K562 (cell line): ENCODE data around the gene SIK3. TPM values are rescaled to one million over a fixed set of nuclear protein-coding genes. Genes with fewer than 3 reads are reported as not detected.

Source experiments
- ATAC-seq: fragments of 200-7000 bp; cut with Tn5 transposase; 3 replicates; pipeline ENCODE4 v1.9.1; 2020; ENCODE audit warnings: moderate library complexity
- BruUV-seq: library from RNA; stranded (reverse); fragments of 400-500 nt; replicated peaks from 2 replicates; lab custom pipeline; 2021; lab: Mats Ljungman, UMichigan
- CTCF ChIA-PET: fragments of 300-600 bp; formaldehyde crosslinking; extraction: SDS; loops from one replicate; lab custom pipeline; 2021; ENCODE audit warnings: low intra/inter-chr PET ratio; lab: Yijun Ruan, JAX
- POLR2A ChIA-PET: fragments of 300-600, 350-650 bp; sonication (Branson Sonifier 250); formaldehyde crosslinking; extraction: SDS; loops from one replicate; lab custom pipeline; 2021; ENCODE audit warnings: antibody characterized with exemption, inconsistent platforms; lab: Yijun Ruan, JAX
- DNase-seq, 4 experiments: peaks; one replicate each; pipeline versions ENCODE4 v3.0.0 to v3.0.0-alpha.2; 2011 to 2018; ENCODE audit warnings: low spot score in 3 of 4, mixed read lengths in 3 of 4; ENCODE audit errors: extremely low read depth in 1 of 4
- FAIRE-seq: peaks from 2 replicates; lab custom pipeline; 2011; peaks lifted over from hg19 to GRCh38; lab: Jason Lieb, UNC
- H2AFZ ChIP-seq: 2 replicates; pipeline ENCODE4 v1.6.0; 2011; ENCODE audit warnings: low read depth, low read length, control low read depth, inconsistent platforms
- H3K27ac ChIP-seq: fragments of 200-600 bp; 3 replicates; pipeline ENCODE4 v1.8.0; 2011; ENCODE audit warnings: low read depth, mild to moderate bottlenecking, control low read depth, inconsistent platforms, low read length, moderate library complexity, mixed read lengths; ENCODE audit errors: extremely low read depth
- H3K27me3 ChIP-seq, 2 experiments: fragments of 300-600 bp in 1 of 2; 2 replicates in 1 of 2; 3 replicates in 1 of 2; pipeline versions ENCODE4 v1.6.0 to v1.8.0; 2011; ENCODE audit warnings: inconsistent platforms in 2 of 2, low read length in 2 of 2, mild to moderate bottlenecking in 1 of 2, mixed read lengths in 1 of 2, moderate library complexity in 1 of 2; ENCODE audit not compliant: control insufficient read depth in 2 of 2, insufficient read depth in 2 of 2
- H3K36me3 ChIP-seq: fragments of 300-600 bp; 3 replicates; pipeline ENCODE4 v1.8.0; 2011; ENCODE audit warnings: mild to moderate bottlenecking, low read length, inconsistent platforms; ENCODE audit not compliant: control insufficient read depth, insufficient read depth
- H3K4me1 ChIP-seq, 2 experiments: fragments of 200-600 bp in 1 of 2; replicated peaks in 1 of 2; 2 replicates in 1 of 2; 3 replicates in 1 of 2; pipeline versions ENCODE4 v1.5.1 to v1.8.0; 2011; ENCODE audit warnings: inconsistent platforms in 2 of 2, low read length in 2 of 2, mild to moderate bottlenecking in 1 of 2, mixed read lengths in 1 of 2, moderate library complexity in 1 of 2; ENCODE audit not compliant: control insufficient read depth in 2 of 2, insufficient read depth in 2 of 2
- H3K4me2 ChIP-seq: 2 replicates; pipeline ENCODE4 v1.6.1; 2011; ENCODE audit warnings: low read length, control low read depth, inconsistent platforms, mixed read lengths; ENCODE audit not compliant: insufficient read depth
- H3K4me3 ChIP-seq: fragments of 200-600 bp; sonication (generic), shearing (Covaris generic); 2 replicates; pipeline ENCODE4 v1.5.1; 2016; ENCODE audit warnings: control low read depth, inconsistent platforms
- H3K79me2 ChIP-seq: fragments of 200-600 bp; 3 replicates; pipeline ENCODE4 v1.8.0; 2011; ENCODE audit warnings: low read length, inconsistent platforms; ENCODE audit not compliant: control insufficient read depth, insufficient read depth
- H3K9ac ChIP-seq, 2 experiments: 2 replicates each; pipeline versions ENCODE4 v1.6.0 to v1.6.1; 2011; ENCODE audit warnings: low read depth in 2 of 2, low read length in 2 of 2, control low read depth in 1 of 2, inconsistent platforms in 1 of 2, mild to moderate bottlenecking in 1 of 2, mixed read lengths in 1 of 2; ENCODE audit not compliant: insufficient read depth in 1 of 2
- H3K9me1 ChIP-seq: one replicate; pipeline ENCODE4 v1.6.0; 2011; ENCODE audit warnings: inconsistent platforms, mild to moderate bottlenecking, low read length, moderate library complexity; ENCODE audit not compliant: control insufficient read depth, insufficient read depth
- H3K9me3 ChIP-seq: replicated peaks from 2 replicates; pipeline ENCODE4 v1.5.1; 2011; ENCODE audit warnings: low read depth, low read length, inconsistent platforms; ENCODE audit not compliant: control insufficient read depth, insufficient read depth
- H4K20me1 ChIP-seq: replicated peaks from 2 replicates; pipeline ENCODE4 v1.6.1; 2011; ENCODE audit warnings: low read length, inconsistent platforms, mixed read lengths; ENCODE audit not compliant: control insufficient read depth, insufficient read depth
- ESRRA ChIP-seq: fragments of 450-650 bp; IDR thresholded peaks from 2 replicates; pipeline ENCODE4 v1.6.1; 2014; ENCODE audit warnings: low read depth, mild to moderate bottlenecking, moderate library complexity, borderline replicate concordance
- PHF20 ChIP-seq: fragments of 450-650 bp; IDR thresholded peaks from 2 replicates; pipeline ENCODE4 v1.6.1; 2018; ENCODE audit not compliant: partially characterized antibody
- ZBTB40 ChIP-seq, 2 experiments: fragments of 450-650 bp in 1 of 2; sonication (generic) in 1 of 2; formaldehyde crosslinking in 1 of 2; IDR thresholded peaks; 2 replicates each; pipeline versions ENCODE4 v1.7.1 to v1.9.0; 2016 to 2022; ENCODE audit warnings: inconsistent platforms in 1 of 2, mild to moderate bottlenecking in 1 of 2, missing genetic modification reagents in 1 of 2
- ZNF507 ChIP-seq: conservative IDR thresholded peaks from 2 replicates; pipeline ENCODE4 v1.6.1; 2017; ENCODE audit warnings: missing genetic modification characterization, missing compliant biosample characterization
- WGBS: fragments of 100-300 bp; shearing (Covaris generic); methylation state at CpG from one replicate; pipeline ENCODE4 v1.1.6; 2016; ENCODE audit warnings: low coverage, mixed read lengths; ENCODE audit not compliant: insufficient coverage; ENCODE audit errors: missing lambda C conversion rate; 5-methylcytosine and 5-hydroxymethylcytosine counted together
- in situ Hi-C: fragments of 300-500 bp; cut with MboI; formaldehyde crosslinking; loops from 4 replicates; pipeline ENCODE4 v1.15.0; 2018; ENCODE audit warnings: inconsistent platforms, mixed read lengths
- intact Hi-C: fragments of 100-400 bp; cut with micrococcal nuclease; formaldehyde crosslinking; loops from 2 replicates; pipeline ENCODE4 v1.14.2; 2022
- polyA plus RNA-seq, 8 experiments: library from polyadenylated mRNA; depleted of rRNA in 4 of 8; stranded (reverse) in 5 of 8; unstranded in 3 of 8; fragments of >200 nt; fragmentation: Nextera tagmentation in 2 of 8; fragmentation: Illumina TruSeq in 1 of 8; extraction: Ambion mirVana in 2 of 8; extraction: Trizol in 1 of 8; gene quantifications; 2 replicates each; pipeline versions ENCODE4 v1.2.1 to v1.2.3, GENCODE V29; 2011 to 2014; ENCODE audit warnings: inconsistent platforms in 1 of 8, missing spikeins in 1 of 8
- total RNA-seq, 7 experiments: library from RNA; depleted of rRNA in 6 of 7; stranded (reverse); fragments of >200 nt in 6 of 7; fragmentation: Illumina TruSeq in 2 of 7; extraction: Trizol in 2 of 7; gene quantifications; 2 replicates each; pipeline versions ENCODE4 v1.2.1 to v1.2.3, GENCODE V29; 2011 to 2021; ENCODE audit warnings: low replicate concordance in 1 of 7
- TF ChIP-seq, protein P1 (sequence below): fragments of 450-650 bp; IDR thresholded peaks from 2 replicates; pipeline ENCODE4 v1.6.1; 2016; ENCODE audit warnings: low read depth, mild to moderate bottlenecking, moderate library complexity

SIK3 gene
- total and polyA plus RNA-seq, 9 of the 15 experiments (the other 6 are each of a cell fraction or from before 2014, with no cell fraction given) = 1.6 to 21.6 (median 8.0) TPM

- TF ChIP-seq ZNF507 = 0 out of 2 replicates have a peak, but pooled peaks have one; percentile 8
- no peak for TF ChIP-seq ESRRA
- TF ChIP-seq, all 486 proteins: peak for 1
- peaks cover 35% of the 10 kb centered on the region for H3K79me2 ChIP-seq
- H3K9me3 ChIP-seq = no peaks in the 10 kb centered on the region
- BruUV-seq = no TSS peak
- no peak for ATAC-seq
- CTCF ChIA-PET = no interaction called here
- H4K20me1 ChIP-seq = peaks cover 14% of the 10 kb centered on the region
- no peak for DNase-seq
- no peaks in the 10 kb centered on the region for H3K27me3 ChIP-seq
- H3K36me3 ChIP-seq = no peaks in the 10 kb centered on the region
- in situ Hi-C loops (no loop called here), intact Hi-C loops (no loop called here)
- WGBS = 71% methylated on average over 1 of the region's 1 CpG
- FAIRE-seq = no peak
- no peak overlapping the region for H3K27ac ChIP-seq
- no peak overlapping the region for H2AFZ ChIP-seq
- no peak overlapping the region for H3K4me2 ChIP-seq
- POLR2A ChIA-PET = interaction anchor here (1.0 kb wide), 1 partner anchor 20 kb away, joined by 3 read pairs; no protein-coding TSS in a partner anchor
- peaks cover 0 to 21% of the 10 kb centered on the region in 2 experiments; a peak in 3 of 5 replicates for H3K4me1 ChIP-seq
- no peaks in the 10 kb centered on the region for H3K9me1 ChIP-seq
- no peak overlapping the region for H3K4me3 ChIP-seq
- no peak overlapping the region for H3K9ac ChIP-seq
Observed at GRCh38 chr11:117017456-117017855, 80.8 kb downstream of the SIK3 start.

- H3K79me2 ChIP-seq = peaks cover 29% of the 10 kb centered on the region; the same call in 2 of the 3 replicates
- H3K27ac ChIP-seq = no peak overlapping the region
- no peaks in the 10 kb centered on the region for H3K9me1 ChIP-seq
- no peak overlapping the region for H3K9ac ChIP-seq
- intact Hi-C loops = no loop called here
- H3K9me3 ChIP-seq = no peaks in the 10 kb centered on the region
- WGBS = 71% methylated on average over 4 of the region's 4 CpGs
- peaks cover 17% of the 10 kb centered on the region for H4K20me1 ChIP-seq
- ChIA-PET CTCF (no interaction called here), POLR2A (interaction anchor here (1.0 kb wide), 1 partner anchor 20 kb away, joined by 3 read pairs; no protein-coding TSS in a partner anchor)
- no peak overlapping the region for H2AFZ ChIP-seq
- H3K36me3 ChIP-seq = no peaks in the 10 kb centered on the region
- no peak overlapping the region for H3K4me2 ChIP-seq
- in situ Hi-C loops = no loop called here
- no peak for ATAC-seq
- H3K27me3 ChIP-seq = no peaks in the 10 kb centered on the region
- DNase-seq = no peak
- peaks cover 0 to 21% of the 10 kb centered on the region in 2 experiments; a peak in 3 of 5 replicates for H3K4me1 ChIP-seq
- FAIRE-seq = no peak
- no TSS peak for BruUV-seq
- no peak overlapping the region for H3K4me3 ChIP-seq
- TF ChIP-seq, protein P1, sequence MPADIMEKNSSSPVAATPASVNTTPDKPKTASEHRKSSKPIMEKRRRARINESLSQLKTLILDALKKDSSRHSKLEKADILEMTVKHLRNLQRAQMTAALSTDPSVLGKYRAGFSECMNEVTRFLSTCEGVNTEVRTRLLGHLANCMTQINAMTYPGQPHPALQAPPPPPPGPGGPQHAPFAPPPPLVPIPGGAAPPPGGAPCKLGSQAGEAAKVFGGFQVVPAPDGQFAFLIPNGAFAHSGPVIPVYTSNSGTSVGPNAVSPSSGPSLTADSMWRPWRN = no peak
- TF ChIP-seq ZBTB40 (IDR thresholded peaks at IDR 0.05) (no peak), ZBTB40 (CRISPR knock-in tag; IDR thresholded peaks at IDR 0.05) (no peak), PHF20 (no peak)
Observed at GRCh38 chr11:117016747-117017146, 81.5 kb downstream of the SIK3 start.
